Progenitor cell of endocrine pancreas (in vitro differentiated cells): Measurements from ENCODE around the gene SUGCT. TPM values are rescaled to one million over a fixed set of nuclear protein-coding genes. Genes with fewer than 3 reads are reported as not detected.

Experiments
- DNase-seq: peaks from one replicate; pipeline ENCODE4 v3.0.0; 2021; ENCODE audit warnings: low spot score; ENCODE audit not compliant: unreplicated experiment
- H3K27ac Mint-ChIP-seq: 2 replicates; pipeline ENCODE4 v1.8.0; 2021; ENCODE audit warnings: mild to moderate bottlenecking, moderate library complexity, mixed read lengths
- H3K27me3 Mint-ChIP-seq: 2 replicates; pipeline ENCODE4 v1.8.0; 2021; ENCODE audit warnings: mixed read lengths
- H3K36me3 Mint-ChIP-seq: 2 replicates; pipeline ENCODE4 v1.8.0; 2022; ENCODE audit warnings: mixed read lengths; ENCODE audit not compliant: insufficient read depth
- H3K4me1 Mint-ChIP-seq: 2 replicates; pipeline ENCODE4 v1.8.0; 2021; ENCODE audit warnings: low read depth, mixed read lengths
- H3K4me3 Mint-ChIP-seq: 2 replicates; pipeline ENCODE4 v1.8.0; 2021; ENCODE audit warnings: low read depth, mild to moderate bottlenecking, moderate library complexity, mixed read lengths
- H3K9me3 Mint-ChIP-seq: 2 replicates; pipeline ENCODE4 v1.8.0; 2021; ENCODE audit warnings: low read depth, mixed read lengths
- CTCF ChIP-seq: fragments of 200-600 bp; sonication (generic); IDR thresholded peaks from one replicate; pipeline ENCODE4 v1.5.0; 2021; ENCODE audit warnings: antibody characterized with exemption, mild to moderate bottlenecking; ENCODE audit not compliant: unreplicated experiment
- total RNA-seq: library from RNA; stranded (reverse); gene quantifications from 2 replicates; pipeline ENCODE4 v1.2.1, GENCODE V29; 2021

SUGCT gene
- total RNA-seq, 1 donor from 2014 or later, result 6.2 TPM

GRCh38 chr7:40865441-40866233 is 730.8 kb downstream of the SUGCT start:
- no peaks in the 10 kb centered on the region for H3K4me1 Mint-ChIP-seq
- DNase-seq, result no peak
- no peak overlapping the region for H3K4me3 Mint-ChIP-seq
- H3K27ac Mint-ChIP-seq, result no peak overlapping the region
- no peaks in the 10 kb centered on the region for H3K27me3 Mint-ChIP-seq
- no peak for TF ChIP-seq CTCF
- peaks cover 2% of the 10 kb centered on the region for H3K36me3 Mint-ChIP-seq
- peaks cover 9% of the 10 kb centered on the region for H3K9me3 Mint-ChIP-seq

GRCh38 chr7:40866601-40867000 is 731.8 kb downstream of the SUGCT start:
- no peak overlapping the region for H3K27ac Mint-ChIP-seq
- no peak for TF ChIP-seq CTCF
- DNase-seq, result no peak
- peaks cover 2% of the 10 kb centered on the region for H3K36me3 Mint-ChIP-seq
- no peaks in the 10 kb centered on the region for H3K27me3 Mint-ChIP-seq
- peaks cover 9% of the 10 kb centered on the region for H3K9me3 Mint-ChIP-seq
- no peak overlapping the region for H3K4me3 Mint-ChIP-seq
- no peaks in the 10 kb centered on the region for H3K4me1 Mint-ChIP-seq

- no peak overlapping the region for H3K27ac Mint-ChIP-seq
- H3K4me1 Mint-ChIP-seq, result no peaks in the 10 kb centered on the region
- H3K27me3 Mint-ChIP-seq, result no peaks in the 10 kb centered on the region
- peaks cover 2% of the 10 kb centered on the region for H3K36me3 Mint-ChIP-seq
- H3K9me3 Mint-ChIP-seq, result peaks cover 9% of the 10 kb centered on the region
- TF ChIP-seq CTCF, result no peak
- no peak for DNase-seq
- H3K4me3 Mint-ChIP-seq, result no peak overlapping the region
Observed at GRCh38 chr7:40870108-40870507, 735.3 kb downstream of the SUGCT start.

- no peak for DNase-seq
- H3K27me3 Mint-ChIP-seq, result no peaks in the 10 kb centered on the region
- TF ChIP-seq CTCF, result no peak
- no peak overlapping the region for H3K4me3 Mint-ChIP-seq
- H3K9me3 Mint-ChIP-seq, result peaks cover 9% of the 10 kb centered on the region
- no peak overlapping the region for H3K27ac Mint-ChIP-seq
- peaks cover 2% of the 10 kb centered on the region for H3K36me3 Mint-ChIP-seq
- H3K4me1 Mint-ChIP-seq, result no peaks in the 10 kb centered on the region
Observed at GRCh38 chr7:40873248-40873647, 738.4 kb downstream of the SUGCT start.

- no peak for DNase-seq
- Mint-ChIP-seq H3K4me3 (no peak overlapping the region), H3K27me3 (no peaks in the 10 kb centered on the region), H3K27ac (no peak overlapping the region), H3K9me3 (peaks cover 6% of the 10 kb centered on the region), H3K4me1 (no peaks in the 10 kb centered on the region), H3K36me3 (no peaks in the 10 kb centered on the region)
- no peak for TF ChIP-seq CTCF
Observed at GRCh38 chr7:40874756-40875155, 740.0 kb downstream of the SUGCT start.
